Measurements from ENCODE around the gene GLS2.

GLS2 gene

GRCh38 chr12:56488041-56488955 lies at the start of gene GLS2:
TSS of gene GLS2 (minus strand) at chr12:56488161. CDS start at chr12:56488118, 43 bp downstream.
- H3K9ac ChIP-seq (ENCODE audit: low read depth in 1 of 2, low read length in 2 of 2): peak within 1 kb of the TSS; percentile 32 to 42
- no peaks in the 10 kb centered on the region for H3K36me3 ChIP-seq (ENCODE audit: control insufficient read depth in 2 of 2, insufficient read depth in 2 of 2, low read length in 2 of 2)
- H3K9me3 ChIP-seq (ENCODE audit: control insufficient read depth in 2 of 2, low read length in 2 of 2): no peaks in the 10 kb centered on the region
- H3K27me3 ChIP-seq (ENCODE audit: control insufficient read depth in 2 of 2, insufficient read depth in 2 of 2, low read length in 2 of 2): peaks cover 0 to 2% of the 10 kb centered on the region in 2 donors
- peaks cover 7 to 14% of the 10 kb centered on the region in 2 donors for H3K4me1 ChIP-seq (ENCODE audit: control insufficient read depth in 2 of 2, insufficient read depth in 2 of 2, low read length in 2 of 2)
- no peak within 1 kb of the TSS for H3K27ac ChIP-seq (ENCODE audit: low read depth in 2 of 2, low read length in 2 of 2)
- peak within 1 kb of the TSS; percentile 69 to 72 for H3K4me3 ChIP-seq (ENCODE audit: low read length in 2 of 2)

- Histone ChIP-seq H3K4me1 (ENCODE audit: control insufficient read depth in 2 of 2, insufficient read depth in 2 of 2, low read length in 2 of 2) (no peaks in the 10 kb centered on the region), H3K4me3 (ENCODE audit: low read length in 2 of 2) (no peak overlapping the region), H3K36me3 (ENCODE audit: control insufficient read depth in 2 of 2, insufficient read depth in 2 of 2, low read length in 2 of 2) (peaks cover 0 to 3% of the 10 kb centered on the region in 2 donors), H3K9ac (ENCODE audit: low read depth in 1 of 2, low read length in 2 of 2) (no peak overlapping the region), H3K9me3 (ENCODE audit: control insufficient read depth in 2 of 2, low read length in 2 of 2) (no peaks in the 10 kb centered on the region), H3K27ac (ENCODE audit: low read depth in 2 of 2, low read length in 2 of 2) (no peak overlapping the region), H3K27me3 (ENCODE audit: control insufficient read depth in 2 of 2, insufficient read depth in 2 of 2, low read length in 2 of 2) (no peaks in the 10 kb centered on the region)
Measured at GRCh38 chr12:56537546-56537945, 49.6 kb upstream of the GLS2 start.

GRCh38 chr12:56530390-56531055 lies 42.6 kb upstream of the GLS2 start:
- Histone ChIP-seq H3K9ac (ENCODE audit: low read depth in 1 of 2, low read length in 2 of 2) (no peak overlapping the region), H3K4me1 (ENCODE audit: control insufficient read depth in 2 of 2, insufficient read depth in 2 of 2, low read length in 2 of 2) (peaks cover 3 to 6% of the 10 kb centered on the region in 2 donors), H3K27ac (ENCODE audit: low read depth in 2 of 2, low read length in 2 of 2) (no peak overlapping the region), H3K4me3 (ENCODE audit: low read length in 2 of 2) (no peak overlapping the region), H3K36me3 (ENCODE audit: control insufficient read depth in 2 of 2, insufficient read depth in 2 of 2, low read length in 2 of 2) (no peaks in the 10 kb centered on the region), H3K9me3 (ENCODE audit: control insufficient read depth in 2 of 2, low read length in 2 of 2) (no peaks in the 10 kb centered on the region), H3K27me3 (ENCODE audit: control insufficient read depth in 2 of 2, insufficient read depth in 2 of 2, low read length in 2 of 2) (no peaks in the 10 kb centered on the region)

DNA sequence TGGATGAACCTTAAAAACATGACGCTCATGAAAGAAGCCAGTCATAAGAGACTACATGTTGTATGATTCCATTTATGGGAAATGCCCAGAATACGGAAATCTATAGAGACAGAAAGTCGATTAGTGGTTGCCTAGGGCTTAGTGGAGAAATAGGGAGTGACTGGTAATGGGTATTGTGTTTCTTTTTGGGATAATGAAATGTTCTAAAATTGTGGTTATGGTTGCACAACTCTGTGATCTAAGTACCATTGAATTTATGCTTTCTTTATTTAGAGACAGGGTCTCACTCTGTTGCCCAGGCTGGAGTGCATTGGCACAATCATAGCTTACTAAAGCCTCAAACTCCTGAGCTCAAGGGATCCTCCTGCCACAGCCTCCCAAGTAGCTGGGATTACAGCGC lies 41.7 kb upstream of the GLS2 start:
- Histone ChIP-seq H3K27me3 (ENCODE audit: control insufficient read depth in 2 of 2, insufficient read depth in 2 of 2, low read length in 2 of 2) (no peaks in the 10 kb centered on the region), H3K9me3 (ENCODE audit: control insufficient read depth in 2 of 2, low read length in 2 of 2) (no peaks in the 10 kb centered on the region), H3K36me3 (ENCODE audit: control insufficient read depth in 2 of 2, insufficient read depth in 2 of 2, low read length in 2 of 2) (no peaks in the 10 kb centered on the region), H3K4me1 (ENCODE audit: control insufficient read depth in 2 of 2, insufficient read depth in 2 of 2, low read length in 2 of 2) (peaks cover 3 to 6% of the 10 kb centered on the region in 2 donors), H3K27ac (ENCODE audit: low read depth in 2 of 2, low read length in 2 of 2) (no peak overlapping the region), H3K9ac (ENCODE audit: low read depth in 1 of 2, low read length in 2 of 2) (no peak overlapping the region), H3K4me3 (ENCODE audit: low read length in 2 of 2) (no peak overlapping the region)

- H3K27ac ChIP-seq (ENCODE audit: low read depth in 2 of 2, low read length in 2 of 2): no peak overlapping the region
- no peak overlapping the region for H3K4me3 ChIP-seq (ENCODE audit: low read length in 2 of 2)
- H3K9ac ChIP-seq (ENCODE audit: low read depth in 1 of 2, low read length in 2 of 2): no peak overlapping the region
- H3K4me1 ChIP-seq (ENCODE audit: control insufficient read depth in 2 of 2, insufficient read depth in 2 of 2, low read length in 2 of 2): peaks cover 3 to 6% of the 10 kb centered on the region in 2 donors
- no peaks in the 10 kb centered on the region for H3K36me3 ChIP-seq (ENCODE audit: control insufficient read depth in 2 of 2, insufficient read depth in 2 of 2, low read length in 2 of 2)
- H3K27me3 ChIP-seq (ENCODE audit: control insufficient read depth in 2 of 2, insufficient read depth in 2 of 2, low read length in 2 of 2): no peaks in the 10 kb centered on the region
- H3K9me3 ChIP-seq (ENCODE audit: control insufficient read depth in 2 of 2, low read length in 2 of 2): no peaks in the 10 kb centered on the region
Measured at GRCh38 chr12:56528846-56529245, 40.9 kb upstream of the GLS2 start.

DNA sequence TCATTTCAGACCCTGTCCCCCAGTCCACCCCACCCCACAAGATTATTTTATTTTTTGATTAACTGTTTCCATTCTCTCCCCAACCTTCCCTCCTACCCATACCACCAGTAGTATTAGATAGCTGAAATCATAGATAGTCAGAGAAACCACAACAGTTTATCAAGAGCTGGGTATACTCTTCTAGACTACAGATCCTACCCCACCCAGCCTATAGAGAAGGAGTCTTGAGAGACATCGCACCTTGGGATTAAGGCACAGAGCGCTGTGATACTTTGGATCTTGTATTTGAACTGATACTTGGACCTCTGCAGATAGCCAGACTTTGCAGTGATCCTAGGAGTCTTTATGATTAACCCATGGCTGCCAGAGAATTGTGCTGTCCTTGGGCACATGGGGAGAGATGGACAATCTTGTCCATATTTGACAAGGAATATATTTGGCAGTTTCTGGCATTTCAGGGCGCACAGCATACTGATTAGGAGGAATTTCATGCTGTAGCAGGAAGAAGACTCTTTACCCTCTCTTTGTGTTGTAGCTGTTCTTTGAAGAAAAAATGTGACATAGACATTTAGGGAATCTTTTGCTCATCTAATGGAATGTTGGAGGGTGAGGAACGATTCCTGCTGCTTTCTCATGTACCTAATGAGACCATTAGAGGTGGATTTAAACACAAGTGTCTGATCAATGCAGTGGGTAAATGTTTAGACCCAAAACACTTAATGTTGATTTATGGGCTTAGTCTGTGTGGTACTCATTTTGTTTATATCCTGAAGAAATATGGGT lies 34.6 kb upstream of the GLS2 start:
- no peaks in the 10 kb centered on the region for H3K36me3 ChIP-seq (ENCODE audit: control insufficient read depth in 2 of 2, insufficient read depth in 2 of 2, low read length in 2 of 2)
- no peaks in the 10 kb centered on the region for H3K9me3 ChIP-seq (ENCODE audit: control insufficient read depth in 2 of 2, low read length in 2 of 2)
- H3K9ac ChIP-seq (ENCODE audit: low read depth in 1 of 2, low read length in 2 of 2): peak overlapping the region; percentile 66 to 83
- peak overlapping the region; percentile 74 to 88 for H3K4me3 ChIP-seq (ENCODE audit: low read length in 2 of 2)
- peak overlapping the region; percentile 80 to 88 for H3K27ac ChIP-seq (ENCODE audit: low read depth in 2 of 2, low read length in 2 of 2)
- H3K27me3 ChIP-seq (ENCODE audit: control insufficient read depth in 2 of 2, insufficient read depth in 2 of 2, low read length in 2 of 2): no peaks in the 10 kb centered on the region
- peaks cover 10 to 22% of the 10 kb centered on the region in 2 donors for H3K4me1 ChIP-seq (ENCODE audit: control insufficient read depth in 2 of 2, insufficient read depth in 2 of 2, low read length in 2 of 2)

DNA sequence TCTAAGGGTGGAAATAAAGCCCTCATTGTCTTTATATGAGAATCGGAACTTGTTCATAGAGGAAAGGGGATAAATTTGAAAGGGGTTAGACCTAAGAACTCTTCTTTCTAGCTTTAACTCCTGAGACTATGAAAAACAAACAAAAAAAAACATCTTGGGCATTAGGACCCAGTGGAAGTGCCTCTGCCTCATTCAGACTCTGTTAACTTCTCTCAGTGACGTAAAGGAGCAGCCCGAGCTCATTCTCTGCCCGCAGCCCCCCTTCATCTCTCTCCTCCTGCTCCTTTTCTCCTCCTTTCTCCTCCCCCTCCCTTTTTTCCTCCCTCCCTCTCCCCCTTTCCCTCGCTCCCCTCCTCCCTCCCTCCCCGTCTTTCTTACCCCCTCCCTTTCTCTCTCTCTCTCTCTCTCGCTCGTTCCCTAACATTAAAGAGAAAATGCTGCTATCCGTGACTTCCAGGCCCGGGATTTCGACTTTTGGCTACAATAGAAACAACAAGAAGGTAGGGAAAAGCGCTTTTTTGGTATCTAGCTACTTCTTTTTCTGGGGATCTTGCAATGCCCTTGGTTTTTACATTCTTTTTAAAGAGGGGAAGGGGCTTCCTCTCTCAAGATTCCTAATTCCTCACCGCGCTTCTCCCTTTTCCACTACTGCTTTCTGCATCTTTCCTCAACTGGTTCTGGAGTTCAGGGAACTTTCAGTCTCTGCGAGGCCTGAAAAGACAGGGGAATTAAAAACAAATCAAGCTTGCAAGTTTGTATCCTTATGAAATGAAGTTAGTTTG lies 33.8 kb upstream of the GLS2 start, which contains the start of gene RBMS2:
TSS of gene RBMS2 (plus strand) at position 231 of the 782 bp plus-strand sequence. CDS start at position 435, 204 bp downstream.
- Histone ChIP-seq H3K9ac (ENCODE audit: low read depth in 1 of 2, low read length in 2 of 2) (peak within 1 kb of the TSS; percentile 66 to 83), H3K4me3 (ENCODE audit: low read length in 2 of 2) (peak within 1 kb of the TSS; percentile 74 to 88), H3K27me3 (ENCODE audit: control insufficient read depth in 2 of 2, insufficient read depth in 2 of 2, low read length in 2 of 2) (no peaks in the 10 kb centered on the region), H3K27ac (ENCODE audit: low read depth in 2 of 2, low read length in 2 of 2) (peak within 1 kb of the TSS; percentile 80 to 88), H3K9me3 (ENCODE audit: control insufficient read depth in 2 of 2, low read length in 2 of 2) (no peaks in the 10 kb centered on the region), H3K4me1 (ENCODE audit: control insufficient read depth in 2 of 2, insufficient read depth in 2 of 2, low read length in 2 of 2) (peaks cover 8 to 17% of the 10 kb centered on the region in 2 donors), H3K36me3 (ENCODE audit: control insufficient read depth in 2 of 2, insufficient read depth in 2 of 2, low read length in 2 of 2) (no peaks in the 10 kb centered on the region)

- Histone ChIP-seq H3K4me3 (ENCODE audit: low read length in 2 of 2) (peak overlapping the region; percentile 74 to 88), H3K9me3 (ENCODE audit: control insufficient read depth in 2 of 2, low read length in 2 of 2) (no peaks in the 10 kb centered on the region), H3K27ac (ENCODE audit: low read depth in 2 of 2, low read length in 2 of 2) (peak overlapping the region; percentile 80 to 88), H3K9ac (ENCODE audit: low read depth in 1 of 2, low read length in 2 of 2) (peak overlapping the region; percentile 66 to 68), H3K36me3 (ENCODE audit: control insufficient read depth in 2 of 2, insufficient read depth in 2 of 2, low read length in 2 of 2) (no peaks in the 10 kb centered on the region), H3K27me3 (ENCODE audit: control insufficient read depth in 2 of 2, insufficient read depth in 2 of 2, low read length in 2 of 2) (no peaks in the 10 kb centered on the region), H3K4me1 (ENCODE audit: control insufficient read depth in 2 of 2, insufficient read depth in 2 of 2, low read length in 2 of 2) (peaks cover 7 to 16% of the 10 kb centered on the region in 2 donors)
Measured at GRCh38 chr12:56521209-56521589, 33.2 kb upstream of the GLS2 start.

DNA sequence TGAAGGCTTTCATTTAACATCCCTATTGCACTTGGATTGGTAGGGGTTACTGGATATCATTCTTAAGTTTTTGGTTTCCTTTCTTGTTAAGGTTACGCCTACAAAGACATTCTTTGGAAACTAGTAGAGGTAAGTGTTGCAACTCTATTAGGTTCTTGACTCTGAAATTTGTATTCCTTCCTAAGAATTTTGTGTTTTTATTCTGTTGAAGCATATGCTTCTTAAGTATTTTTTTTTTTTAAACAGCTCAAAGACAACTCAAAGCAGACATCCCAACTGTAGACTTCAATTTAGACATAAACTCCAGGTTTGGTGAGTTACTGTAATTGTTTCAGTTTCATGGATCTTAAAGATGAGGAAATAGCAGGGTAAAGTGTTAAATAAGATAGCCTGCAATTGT lies 32.5 kb upstream of the GLS2 start:
- Histone ChIP-seq H3K4me3 (ENCODE audit: low read length in 2 of 2) (peak overlapping the region; percentile 5 to 88), H3K9ac (ENCODE audit: low read depth in 1 of 2, low read length in 2 of 2) (peak overlapping the region in 1 of 2 donors; percentile 17), H3K27me3 (ENCODE audit: control insufficient read depth in 2 of 2, insufficient read depth in 2 of 2, low read length in 2 of 2) (no peaks in the 10 kb centered on the region), H3K9me3 (ENCODE audit: control insufficient read depth in 2 of 2, low read length in 2 of 2) (no peaks in the 10 kb centered on the region), H3K4me1 (ENCODE audit: control insufficient read depth in 2 of 2, insufficient read depth in 2 of 2, low read length in 2 of 2) (peaks cover 7 to 16% of the 10 kb centered on the region in 2 donors), H3K36me3 (ENCODE audit: control insufficient read depth in 2 of 2, insufficient read depth in 2 of 2, low read length in 2 of 2) (no peaks in the 10 kb centered on the region), H3K27ac (ENCODE audit: low read depth in 2 of 2, low read length in 2 of 2) (peak overlapping the region; percentile 80 to 88)
